Pancreas (tissue), 10 donors: ENCODE data around the gene ATF7IP2. TPM values are rescaled to one million over a fixed set of nuclear protein-coding genes. Genes with fewer than 3 reads are reported as not detected.
A peak's percentile ranks its signal among the peaks of the same experiment; 100 is the strongest.

ENCODE experiments used
- ATAC-seq, 4 donors: fragments of 200-7000 bp; cut with Tn5 transposase; one replicate each; pipeline versions ENCODE4 v1.8.0 to v1.9.1; 2020; ENCODE audit warnings: mild to moderate bottlenecking in 4 of 4, moderate library complexity in 4 of 4
- DNase-seq, 6 donors: peaks; one replicate each; pipeline ENCODE4 v3.0.0-alpha.2; 2020
- FAIRE-seq: peaks from 2 replicates; lab custom pipeline; 2012; peaks lifted over from hg19 to GRCh38; lab: Jason Lieb, UNC
- H3K27ac ChIP-seq, 4 donors: fragments of 200-600 bp; sonication (generic); 1 replicate in 3 of 4; 2 replicates in 1 of 4; pipeline versions ENCODE4 v1.5.0 to v1.8.0; 2020
- H3K27me3 ChIP-seq, 4 donors: fragments of 200-600 bp; one replicate each; pipeline ENCODE4 v1.8.0; 2021
- H3K36me3 ChIP-seq, 3 donors: fragments of 200-600 bp; sonication (generic) in 1 of 3; one replicate each; pipeline versions ENCODE4 v1.5.0 to v1.8.0; 2020 to 2021
- H3K4me1 ChIP-seq, 3 donors: fragments of 200-600 bp; one replicate each; pipeline ENCODE4 v1.8.0; 2021
- H3K4me3 ChIP-seq, 4 donors: fragments of 200-600 bp; sonication (generic) in 2 of 4; one replicate each; pipeline versions ENCODE4 v1.5.0 to v1.8.0; 2020 to 2021
- H3K9me3 ChIP-seq, 4 donors: fragments of 200-600 bp; one replicate each; pipeline ENCODE4 v1.8.0; 2021
- CTCF ChIP-seq, 4 donors: fragments of 200-600 bp; sonication (generic) in 3 of 4; IDR thresholded peaks; one replicate each; pipeline versions ENCODE4 v1.5.0 to v1.8.0; 2021; ENCODE audit warnings: antibody characterized with exemption in 4 of 4
- WGBS, 2 donors: extraction: QIAGEN DNeasy Blood & Tissue Kit; methylation state at CpG; one replicate each; pipeline ENCODE4 v1.1.7; 2013; 5-methylcytosine and 5-hydroxymethylcytosine counted together
- intact Hi-C, 3 donors: fragments of 100-400 bp; cut with DNase I; formaldehyde crosslinking; loops; one replicate each; pipeline versions ENCODE4 v1.11.1 to v1.14.2; 2022
- polyA plus RNA-seq, 2 donors: library from polyadenylated mRNA; stranded (reverse); fragments of 200-250 nt; gene quantifications; one replicate each; pipeline ENCODE4 v1.2.3, GENCODE V29; 2013
- total RNA-seq, 6 donors: library from RNA; stranded (reverse); fragmentation: NEBNext Ultra II Directional in 4 of 6; extraction: Animal tissue kit (Norgen Biotek cat#: 25700) in 4 of 6; gene quantifications; one replicate each; pipeline versions ENCODE4 v1.2.1 to v1.2.4, GENCODE V29; 2021 to 2023
- donor health status: healthy with polysubstance abuse.
- donor health status: DM: no; HTN: no; CAD: no; lungs with moderate emphysema.
- donor health status: DM: no; HTN: no; CAD: no.
- donor health status: control.
- donor health status: control.
- donor health status: Bipolar disorder and iron deficiency.
- donor health status: DM: yes; HTN: yes; CAD: no.
- donor health status: DM: no; HTN: no; CAD: no.
- donor health status: DM: no; HTN: no; CAD: no.
- donor health status: DM: yes; HTN: yes; CAD: no.

ATF7IP2 gene
- total and polyA plus RNA-seq, 8 donors: 11.0 to 37.4 (median 16.6) TPM

GRCh38 chr16:10494343-10495030 lies 108.6 kb downstream of the ATF7IP2 start:
- no peak for ATAC-seq

GRCh38 chr16:10495031-10495345 lies 109.1 kb downstream of the ATF7IP2 start:
- no peaks in the 10 kb centered on the region for H3K4me1 ChIP-seq
- no peaks in the 10 kb centered on the region for H3K9me3 ChIP-seq
- no peaks in the 10 kb centered on the region for H3K27me3 ChIP-seq
- no peak for TF ChIP-seq CTCF (IDR thresholded peaks at IDR 0.05)
- no peak overlapping the region for H3K4me3 ChIP-seq
- H3K27ac ChIP-seq: no peak overlapping the region
- 91 to 94% methylated on average over 6 of the region's 6 CpGs for WGBS, 2 donors
- ATAC-seq (no peak), DNase-seq (no peak), FAIRE-seq (no peak)
- no peaks in the 10 kb centered on the region for H3K36me3 ChIP-seq
- intact Hi-C loops: no loop called here

More at GRCh38 chr16:10494343-10495030, 108.6 kb downstream of the ATF7IP2 start:
- Histone ChIP-seq H3K27me3 (no peaks in the 10 kb centered on the region), H3K27ac (no peak overlapping the region), H3K9me3 (no peaks in the 10 kb centered on the region), H3K4me1 (no peaks in the 10 kb centered on the region), H3K4me3 (no peak overlapping the region), H3K36me3 (no peaks in the 10 kb centered on the region)
- no peak for FAIRE-seq
- 73 to 77% methylated on average over 5 of the region's 5 CpGs for WGBS, 2 donors
- no peak for TF ChIP-seq CTCF (IDR thresholded peaks at IDR 0.05)
- intact Hi-C loops: no loop called here
- DNase-seq: no peak

GRCh38 chr16:10497132-10498101 lies 111.6 kb downstream of the ATF7IP2 start:
- ATAC-seq: peak; percentile 30 to 71 (median 61)
- intact Hi-C loops: no loop called here
- Histone ChIP-seq H3K4me1 (no peaks in the 10 kb centered on the region), H3K27ac (no peak overlapping the region), H3K27me3 (no peaks in the 10 kb centered on the region), H3K4me3 (no peak overlapping the region), H3K9me3 (no peaks in the 10 kb centered on the region), H3K36me3 (no peaks in the 10 kb centered on the region)
- peak in 3 of 6 donors; percentile 31 to 58 (median 32) for DNase-seq
- 78 to 85% methylated on average over 13 of the region's 13 CpGs for WGBS, 2 donors
- FAIRE-seq: no peak
- TF ChIP-seq CTCF (IDR thresholded peaks at IDR 0.05): no peak

GRCh38 chr16:10500582-10500981 lies 114.7 kb downstream of the ATF7IP2 start:
- DNase-seq (no peak), ATAC-seq (no peak), FAIRE-seq (no peak)
- no peak overlapping the region for H3K4me3 ChIP-seq
- intact Hi-C loops: loop anchor here in 1 of 3 donors (10.0 kb wide), 1 partner anchor 186 kb away; no protein-coding TSS in a partner anchor
- 95 to 100% methylated on average over 3 of the region's 3 CpGs for WGBS, 2 donors
- no peak overlapping the region for H3K27ac ChIP-seq
- H3K9me3 ChIP-seq: no peaks in the 10 kb centered on the region
- H3K36me3 ChIP-seq: no peaks in the 10 kb centered on the region
- no peaks in the 10 kb centered on the region for H3K27me3 ChIP-seq
- TF ChIP-seq CTCF (IDR thresholded peaks at IDR 0.05): no peak
- H3K4me1 ChIP-seq: no peaks in the 10 kb centered on the region
